ENCODE results near the gene PIGW.

- TF ChIP-seq EZH2 (IDR thresholded peaks at IDR 0.05; ENCODE audit: insufficient read depth, poor library complexity, severe bottlenecking) (no peak), EZH2phosphoT487 (IDR thresholded peaks at IDR 0.05; ENCODE audit: insufficient read depth, low read depth) (no peak)
These were observed 40.2 kb downstream of the PIGW start for GRCh38 chr17:36575028-36575427.
